Uterus (tissue), 4 donors: ENCODE results near the gene TSPAN9. TPM values are rescaled to one million over a fixed set of nuclear protein-coding genes. Genes with fewer than 3 reads are reported as not detected.
A peak's percentile ranks its signal among the peaks of the same experiment; 100 is the strongest.

ENCODE experiments used
- DNase-seq, 2 donors: peaks; one replicate each; pipeline ENCODE4 v3.0.0-alpha.2; 2019 to 2020
- H3K27ac ChIP-seq, 2 donors: fragments of 200-600 bp; sonication (generic); 1 replicate in 1 of 2; 2 replicates in 1 of 2; pipeline ENCODE4 v1.5.1; 2016 to 2018
- H3K27me3 ChIP-seq, 2 donors: fragments of 200-600 bp; sonication (generic); one replicate each; pipeline ENCODE4 v1.5.1; 2018 to 2019; ENCODE audit warnings: control low read depth in 1 of 2
- H3K36me3 ChIP-seq, 2 donors: fragments of 200-600 bp; sonication (generic); one replicate each; pipeline ENCODE4 v1.5.1; 2019; ENCODE audit warnings: control low read depth in 1 of 2
- H3K4me1 ChIP-seq, 2 donors: fragments of 200-600 bp; sonication (generic); one replicate each; pipeline ENCODE4 v1.5.1; 2018 to 2019; ENCODE audit warnings: control low read depth in 1 of 2
- H3K4me3 ChIP-seq, 2 donors: fragments of 200-600 bp; sonication (generic); 1 replicate in 1 of 2; 2 replicates in 1 of 2; pipeline ENCODE4 v1.5.1; 2018 to 2019; ENCODE audit warnings: mild to moderate bottlenecking in 1 of 2
- H3K9me3 ChIP-seq, 2 donors: fragments of 200-600 bp; sonication (generic); one replicate each; pipeline ENCODE4 v1.5.1; 2019; ENCODE audit warnings: control low read depth in 1 of 2
- POLR2A ChIP-seq, 2 donors: fragments of 450-650 bp; IDR thresholded peaks; one replicate each; pipeline ENCODE4 v1.6.1; 2016; ENCODE audit warnings: antibody characterized with exemption in 2 of 2, mild to moderate bottlenecking in 1 of 2, moderate library complexity in 1 of 2
- intact Hi-C: fragments of 100-400 bp; cut with DNase I; formaldehyde crosslinking; loops from one replicate; pipeline ENCODE4 v1.15.1; 2023; ENCODE audit warnings: low total_unique reads
- total RNA-seq, 4 donors: library from RNA; depleted of rRNA in 3 of 4; stranded (reverse); fragments of >200 nt in 3 of 4; gene quantifications; one replicate each; pipeline versions ENCODE4 v1.1.0 to v1.2.4, GENCODE V29; 2014 to 2023
- TF ChIP-seq, protein P1 (sequence below), 4 experiments: fragments of 200-600 bp in 2 of 4; fragments of 450-650 bp in 2 of 4; sonication (generic) in 2 of 4; IDR thresholded peaks; one replicate each; pipeline ENCODE4 v1.5.1; 2016 to 2019; ENCODE audit warnings: antibody characterized with exemption in 4 of 4, mild to moderate bottlenecking in 2 of 4, moderate library complexity in 1 of 4
- donor health status: DM: yes; HTN: yes; CAD: no.

The TSPAN9 gene
- total RNA-seq, 4 donors from 2014 or later = 47.9 to 106 (median 65.1) TPM

DNA sequence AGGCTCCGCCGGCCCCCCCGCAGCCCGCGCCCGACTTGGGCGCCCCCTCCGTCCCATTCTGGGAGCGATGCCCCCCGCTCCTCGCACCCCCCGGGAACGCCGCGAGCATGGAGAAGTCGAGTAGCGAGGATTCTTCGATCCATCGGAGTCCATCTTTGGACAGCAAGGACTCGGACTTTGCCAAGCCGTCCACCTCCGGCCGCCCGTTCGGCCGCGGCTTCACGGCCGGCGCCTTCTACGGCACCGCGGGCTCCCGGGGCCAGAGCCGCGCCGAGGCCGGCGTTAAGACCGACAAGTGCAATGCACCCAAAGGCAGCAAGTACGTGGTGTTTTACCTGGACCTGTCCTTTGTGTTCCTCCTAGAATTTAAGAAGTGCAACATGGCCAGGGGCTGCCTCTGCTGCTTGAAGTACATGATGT, 123.6 kb downstream of the TSPAN9 start:
- peak overlapping the region; percentile 54 to 58 for H3K27ac ChIP-seq
- TF ChIP-seq, protein P1, sequence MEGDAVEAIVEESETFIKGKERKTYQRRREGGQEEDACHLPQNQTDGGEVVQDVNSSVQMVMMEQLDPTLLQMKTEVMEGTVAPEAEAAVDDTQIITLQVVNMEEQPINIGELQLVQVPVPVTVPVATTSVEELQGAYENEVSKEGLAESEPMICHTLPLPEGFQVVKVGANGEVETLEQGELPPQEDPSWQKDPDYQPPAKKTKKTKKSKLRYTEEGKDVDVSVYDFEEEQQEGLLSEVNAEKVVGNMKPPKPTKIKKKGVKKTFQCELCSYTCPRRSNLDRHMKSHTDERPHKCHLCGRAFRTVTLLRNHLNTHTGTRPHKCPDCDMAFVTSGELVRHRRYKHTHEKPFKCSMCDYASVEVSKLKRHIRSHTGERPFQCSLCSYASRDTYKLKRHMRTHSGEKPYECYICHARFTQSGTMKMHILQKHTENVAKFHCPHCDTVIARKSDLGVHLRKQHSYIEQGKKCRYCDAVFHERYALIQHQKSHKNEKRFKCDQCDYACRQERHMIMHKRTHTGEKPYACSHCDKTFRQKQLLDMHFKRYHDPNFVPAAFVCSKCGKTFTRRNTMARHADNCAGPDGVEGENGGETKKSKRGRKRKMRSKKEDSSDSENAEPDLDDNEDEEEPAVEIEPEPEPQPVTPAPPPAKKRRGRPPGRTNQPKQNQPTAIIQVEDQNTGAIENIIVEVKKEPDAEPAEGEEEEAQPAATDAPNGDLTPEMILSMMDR (IDR thresholded peaks at IDR 0.05) = no peak
- no peak for TF ChIP-seq POLR2A (IDR thresholded peaks at IDR 0.05)
- peak overlapping the region; percentile 36 to 39 for H3K4me3 ChIP-seq
- intact Hi-C loops = loop anchor here (5.0 kb wide), 1 partner anchor 64 kb away; no protein-coding TSS in a partner anchor
- H3K9me3 ChIP-seq = no peaks in the 10 kb centered on the region
- no peaks in the 10 kb centered on the region for H3K27me3 ChIP-seq
- no peaks in the 10 kb centered on the region for H3K36me3 ChIP-seq
- H3K4me1 ChIP-seq = peaks cover 0 to 9% of the 10 kb centered on the region in 2 donors
- DNase-seq = no peak

DNA sequence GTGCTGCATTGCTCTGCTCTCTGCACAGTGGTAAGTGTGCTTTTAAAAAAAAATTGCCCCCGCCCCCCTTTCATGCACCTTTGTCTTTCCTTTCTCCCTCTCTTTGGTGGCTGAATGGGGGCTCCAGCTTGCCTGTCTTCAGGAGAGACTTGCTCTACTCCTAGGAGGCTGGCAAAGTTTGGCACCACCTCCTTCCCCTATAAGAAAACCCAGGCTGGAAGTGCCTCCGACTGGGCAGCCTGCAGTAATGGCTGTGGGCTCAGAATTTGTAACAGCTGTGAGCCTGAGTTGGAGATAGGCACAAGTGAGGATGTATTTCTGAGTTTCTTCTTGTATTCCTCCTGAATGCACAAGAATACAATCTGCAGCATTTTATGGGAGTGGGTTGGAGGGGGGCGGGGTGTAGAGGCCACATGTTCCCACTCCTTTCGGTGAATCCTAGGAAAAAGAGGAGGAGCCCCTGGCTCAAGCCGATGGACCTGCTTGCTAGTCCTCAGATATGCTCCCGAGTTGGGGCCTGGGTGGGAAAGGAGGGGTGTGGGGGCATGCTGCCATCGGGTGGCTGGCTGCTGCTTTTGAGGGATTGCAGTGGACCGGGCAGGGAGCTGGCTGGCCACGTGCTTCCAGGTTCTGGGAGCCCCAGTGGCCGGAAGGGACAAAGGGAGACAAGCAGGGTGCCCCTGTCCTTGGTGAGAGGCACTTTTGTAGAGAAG, 124.3 kb downstream of the TSPAN9 start:
- Histone ChIP-seq H3K4me3 (no peak overlapping the region), H3K4me1 (peaks cover 0 to 9% of the 10 kb centered on the region in 2 donors), H3K27ac (no peak overlapping the region), H3K27me3 (no peaks in the 10 kb centered on the region), H3K36me3 (no peaks in the 10 kb centered on the region), H3K9me3 (no peaks in the 10 kb centered on the region)
- intact Hi-C loops = loop anchor here (5.0 kb wide), 1 partner anchor 64 kb away; no protein-coding TSS in a partner anchor
- DNase-seq = no peak
- TF ChIP-seq, protein P1 (IDR thresholded peaks at IDR 0.05) = no peak
- no peak for TF ChIP-seq POLR2A (IDR thresholded peaks at IDR 0.05)

DNA sequence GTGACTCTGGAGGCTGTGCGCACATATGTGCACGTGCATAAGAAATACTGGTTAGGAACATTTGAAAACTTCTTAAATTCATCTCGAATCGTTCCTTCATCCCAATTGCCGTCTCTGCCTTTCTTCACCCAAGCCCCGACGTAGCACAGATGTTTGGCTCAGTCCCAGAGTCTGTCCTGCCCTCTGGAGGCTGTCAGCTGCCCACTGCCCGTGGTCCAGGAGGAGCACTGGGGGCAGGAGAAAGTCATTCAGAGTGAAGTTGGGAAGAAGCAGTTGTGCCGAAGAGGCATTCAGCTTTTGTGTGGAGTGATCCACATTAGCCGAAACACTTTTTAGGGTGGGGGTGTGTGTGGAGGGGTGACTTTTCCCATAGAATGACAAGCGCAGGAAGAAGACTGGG, 124.9 kb downstream of the TSPAN9 start:
- intact Hi-C loops = loop anchor here (5.0 kb wide), 1 partner anchor 65 kb away; no protein-coding TSS in a partner anchor
- Histone ChIP-seq H3K27me3 (no peaks in the 10 kb centered on the region), H3K4me3 (no peak overlapping the region), H3K27ac (no peak overlapping the region), H3K9me3 (no peaks in the 10 kb centered on the region), H3K4me1 (peaks cover 0 to 9% of the 10 kb centered on the region in 2 donors), H3K36me3 (no peaks in the 10 kb centered on the region)
- TF ChIP-seq, protein P1 (IDR thresholded peaks at IDR 0.05) = no peak
- TF ChIP-seq POLR2A (IDR thresholded peaks at IDR 0.05) = no peak
- no peak for DNase-seq

DNA sequence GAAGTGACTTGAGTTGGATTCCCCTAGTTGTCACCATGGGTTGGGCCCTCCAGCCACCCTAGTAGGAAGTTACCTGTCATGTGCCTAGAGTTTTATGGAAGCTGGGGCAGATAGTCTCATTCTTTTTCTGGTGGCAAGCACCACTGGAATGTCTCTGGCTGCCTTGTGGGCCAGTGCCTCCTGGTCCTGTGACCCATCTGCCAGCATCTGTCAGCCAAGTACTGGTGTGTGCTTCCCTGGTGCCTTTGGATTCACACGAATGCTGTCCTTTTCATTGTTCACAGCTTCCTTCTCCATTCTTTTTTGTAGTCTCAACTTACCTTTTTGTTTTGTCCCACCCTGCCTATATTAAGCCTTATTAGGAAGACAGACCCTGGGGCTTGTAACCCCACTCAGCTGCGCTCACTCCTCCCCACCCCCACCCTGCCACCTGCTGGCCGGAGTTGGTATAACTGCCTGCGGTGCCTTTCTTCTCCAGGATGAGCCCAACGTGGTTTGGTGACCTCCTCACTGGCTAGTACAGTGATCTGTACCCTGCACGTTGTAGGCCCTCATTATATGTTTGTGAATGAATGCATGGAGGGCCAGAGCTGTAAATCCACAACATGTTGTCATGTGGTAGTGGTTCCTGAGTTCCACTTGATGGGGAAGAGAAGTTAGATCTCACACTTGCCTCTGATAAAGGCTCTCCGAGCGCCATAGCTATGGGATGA, 125.7 kb downstream of the TSPAN9 start:
- Histone ChIP-seq H3K4me1 (peaks cover 0 to 9% of the 10 kb centered on the region in 2 donors), H3K4me3 (no peak overlapping the region), H3K27ac (no peak overlapping the region), H3K36me3 (no peaks in the 10 kb centered on the region), H3K9me3 (no peaks in the 10 kb centered on the region), H3K27me3 (no peaks in the 10 kb centered on the region)
- peak in 1 of 2 donors; percentile 10 for TF ChIP-seq POLR2A (IDR thresholded peaks at IDR 0.05)
- TF ChIP-seq, protein P1 (IDR thresholded peaks at IDR 0.05) = peak; percentile 83 to 91 (median 88)
- DNase-seq = peak; percentile 67 to 73
- intact Hi-C loops = loop anchor here (5.0 kb wide), 1 partner anchor 66 kb away; no protein-coding TSS in a partner anchor

DNA sequence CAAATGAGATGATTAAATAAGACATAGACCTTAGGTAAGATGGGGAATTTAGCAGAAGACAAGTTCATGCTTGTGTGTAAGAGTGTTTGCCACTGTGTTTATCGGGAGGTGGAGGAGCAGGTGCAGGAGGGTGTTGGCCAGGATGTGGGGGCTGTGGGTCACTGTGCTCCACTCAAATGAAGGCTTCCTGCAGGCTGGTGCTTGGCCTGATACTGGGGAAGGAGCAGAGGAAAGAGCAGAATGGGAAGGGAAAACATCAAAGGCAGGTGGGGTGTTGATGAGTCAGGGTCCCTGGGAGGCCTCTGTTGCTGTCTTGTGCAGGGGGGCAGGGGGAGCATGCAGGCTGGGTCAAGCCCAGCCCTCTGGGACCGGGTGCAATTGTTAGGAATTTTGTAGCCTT, 126.5 kb downstream of the TSPAN9 start:
- DNase-seq = no peak
- TF ChIP-seq, protein P1 (IDR thresholded peaks at IDR 0.05) = no peak
- TF ChIP-seq POLR2A (IDR thresholded peaks at IDR 0.05) = no peak
- intact Hi-C loops = loop anchor here (5.0 kb wide), 1 partner anchor 66 kb away; no protein-coding TSS in a partner anchor
- Histone ChIP-seq H3K27me3 (no peaks in the 10 kb centered on the region), H3K9me3 (no peaks in the 10 kb centered on the region), H3K4me1 (peaks cover 0 to 9% of the 10 kb centered on the region in 2 donors), H3K36me3 (no peaks in the 10 kb centered on the region), H3K27ac (no peak overlapping the region), H3K4me3 (no peak overlapping the region)
